Erythroblast (primary cell): ENCODE data around the gene FBXO11.

ENCODE experiments used
- DNase-seq, 2 experiments: peaks; one replicate each; lab custom pipeline; 2025; lab: John Stamatoyannopoulos, UW
- GATA1 ChIP-seq: IDR thresholded peaks from 2 replicates; pipeline ENCODE4 v1.6.1; 2011; ENCODE audit warnings: low read depth, mild to moderate bottlenecking, control low read depth, low read length, moderate library complexity
- POLR2A ChIP-seq: IDR thresholded peaks from 2 replicates; pipeline ENCODE4 v1.6.1; 2011; ENCODE audit warnings: mild to moderate bottlenecking, low read length

Gene FBXO11

GRCh38 chr2:47850198-47850597 is 56.1 kb downstream of the FBXO11 start:
- TF ChIP-seq GATA1 = no peak
- no peak for TF ChIP-seq POLR2A
- no peak for DNase-seq

- peak in 1 of 2 experiments; percentile 17 for DNase-seq
- TF ChIP-seq POLR2A (no peak), GATA1 (no peak)
These were observed 56.9 kb downstream of the FBXO11 start for GRCh38 chr2:47849368-47849767.

GRCh38 chr2:47844162-47844561 is 62.1 kb downstream of the FBXO11 start:
- no peak for DNase-seq
- TF ChIP-seq POLR2A = no peak
- no peak for TF ChIP-seq GATA1

- no peak for TF ChIP-seq GATA1
- no peak for TF ChIP-seq POLR2A
- DNase-seq = no peak
These were observed 62.9 kb downstream of the FBXO11 start for GRCh38 chr2:47843407-47843806.

GRCh38 chr2:47842846-47843245 is 63.5 kb downstream of the FBXO11 start:
- TF ChIP-seq POLR2A = no peak
- TF ChIP-seq GATA1 = no peak
- DNase-seq = no peak

- no peak for DNase-seq
- TF ChIP-seq POLR2A = no peak
These were observed 67.6 kb downstream of the FBXO11 start for GRCh38 chr2:47838686-47839085.

GRCh38 chr2:47838249-47838648 is 68.0 kb downstream of the FBXO11 start:
- TF ChIP-seq POLR2A = no peak
- no peak for TF ChIP-seq GATA1

GRCh38 chr2:47833516-47833968 is 72.8 kb downstream of the FBXO11 start:
- DNase-seq = no peak
- TF ChIP-seq POLR2A (no peak), GATA1 (no peak)

More at GRCh38 chr2:47838249-47838648, 68.0 kb downstream of the FBXO11 start:
- DNase-seq = no peak

- TF ChIP-seq GATA1 (no peak), POLR2A (no peak)
- no peak for DNase-seq
These were observed 83.8 kb downstream of the FBXO11 start for GRCh38 chr2:47822518-47822917.

GRCh38 chr2:47819834-47820233 is 86.5 kb downstream of the FBXO11 start:
- no peak for DNase-seq
- no peak for TF ChIP-seq GATA1
- TF ChIP-seq POLR2A = no peak

GRCh38 chr2:47818777-47819176 is 87.5 kb downstream of the FBXO11 start:
- DNase-seq = no peak
- TF ChIP-seq POLR2A = no peak
- TF ChIP-seq GATA1 = no peak

GRCh38 chr2:47815764-47816163 is 90.5 kb downstream of the FBXO11 start:
- TF ChIP-seq GATA1 = no peak
- TF ChIP-seq POLR2A = no peak
- no peak for DNase-seq

GRCh38 chr2:47811668-47812067 is 94.6 kb downstream of the FBXO11 start:
- TF ChIP-seq GATA1 (no peak), POLR2A (no peak)
- no peak for DNase-seq

- no peak for TF ChIP-seq POLR2A
- no peak for TF ChIP-seq GATA1
- no peak for DNase-seq
These were observed 95.4 kb downstream of the FBXO11 start for GRCh38 chr2:47810850-47811249.

GRCh38 chr2:47809903-47810302 is 96.4 kb downstream of the FBXO11 start:
- DNase-seq = no peak
- TF ChIP-seq GATA1 = no peak

- TF ChIP-seq POLR2A (no peak), GATA1 (no peak)
- DNase-seq = no peak
These were observed 97.7 kb downstream of the FBXO11 start for GRCh38 chr2:47808614-47809013.

GRCh38 chr2:47805850-47806249 is 100.4 kb downstream of the FBXO11 start:
- DNase-seq = no peak
- TF ChIP-seq GATA1 = no peak
- no peak for TF ChIP-seq POLR2A
